OCI-M2 (cell line): ENCODE results near the gene GLCCI1.

Source experiments
- DNase-seq: peaks from one replicate; lab custom pipeline; 2025; ENCODE audit not compliant: unreplicated experiment; lab: John Stamatoyannopoulos, UW

Gene GLCCI1

GRCh38 chr7:8128449-8129317 lies 160.1 kb downstream of the GLCCI1 start:
- DNase-seq = no peak

- no peak for DNase-seq
These were observed 160.7 kb downstream of the GLCCI1 start for GRCh38 chr7:8129318-8129659.

- no peak for DNase-seq
These were observed 162.1 kb downstream of the GLCCI1 start for GRCh38 chr7:8130663-8131062.

GRCh38 chr7:8131694-8132605 lies 163.4 kb downstream of the GLCCI1 start:
- DNase-seq = peak; percentile 45

GRCh38 chr7:8133188-8133848 lies 164.7 kb downstream of the GLCCI1 start:
- DNase-seq = no peak

GRCh38 chr7:8134089-8134733 lies 165.6 kb downstream of the GLCCI1 start:
- no peak for DNase-seq

GRCh38 chr7:8135417-8135816 lies 166.8 kb downstream of the GLCCI1 start:
- no peak for DNase-seq

- DNase-seq = no peak
These were observed 167.6 kb downstream of the GLCCI1 start for GRCh38 chr7:8136051-8136730.
